GM12891 (cell line): Measurements from ENCODE around the gene CCDC71.

Experiments used
- DNase-seq: peaks from one replicate; pipeline ENCODE4 v3.0.0; 2011; ENCODE audit warnings: low spot score; ENCODE audit not compliant: insufficient read length
- FAIRE-seq: peaks from 2 replicates; lab custom pipeline; 2011; peaks lifted over from hg19 to GRCh38; lab: Jason Lieb, UNC
- PAX5 ChIP-seq: IDR thresholded peaks from 2 replicates; pipeline ENCODE4 v1.6.1; 2011; ENCODE audit warnings: low read length, moderate library complexity, mild to moderate bottlenecking; ENCODE audit not compliant: insufficient read depth, severe bottlenecking
- POLR2A ChIP-seq: IDR thresholded peaks from 2 replicates; pipeline ENCODE4 v1.6.1; 2011; ENCODE audit warnings: low read depth, low read length, control low read depth
- POLR2AphosphoS5 ChIP-seq: IDR thresholded peaks from 2 replicates; pipeline ENCODE4 v1.6.1; 2011; ENCODE audit warnings: low read depth, low read length, control low read depth
- POU2F2 ChIP-seq: IDR thresholded peaks from 2 replicates; pipeline ENCODE4 v1.6.1; 2011; ENCODE audit warnings: low read depth, mild to moderate bottlenecking, control low read depth, low read length, moderate library complexity
- SPI1 ChIP-seq: IDR thresholded peaks from 2 replicates; pipeline ENCODE4 v1.6.1; 2011; ENCODE audit warnings: low read depth, low read length, control low read depth
- TAF1 ChIP-seq: IDR thresholded peaks from 2 replicates; pipeline ENCODE4 v1.6.1; 2011; ENCODE audit warnings: low read depth, low read length, control low read depth

The CCDC71 gene

GRCh38 chr3:49158792-49159191 is 7.3 kb downstream of the CCDC71 start:
- FAIRE-seq (peak; percentile 9), DNase-seq (no peak)
- TF ChIP-seq POU2F2 (no peak), PAX5 (no peak), POLR2AphosphoS5 (no peak), POLR2A (no peak), SPI1 (no peak), TAF1 (no peak)

DNA sequence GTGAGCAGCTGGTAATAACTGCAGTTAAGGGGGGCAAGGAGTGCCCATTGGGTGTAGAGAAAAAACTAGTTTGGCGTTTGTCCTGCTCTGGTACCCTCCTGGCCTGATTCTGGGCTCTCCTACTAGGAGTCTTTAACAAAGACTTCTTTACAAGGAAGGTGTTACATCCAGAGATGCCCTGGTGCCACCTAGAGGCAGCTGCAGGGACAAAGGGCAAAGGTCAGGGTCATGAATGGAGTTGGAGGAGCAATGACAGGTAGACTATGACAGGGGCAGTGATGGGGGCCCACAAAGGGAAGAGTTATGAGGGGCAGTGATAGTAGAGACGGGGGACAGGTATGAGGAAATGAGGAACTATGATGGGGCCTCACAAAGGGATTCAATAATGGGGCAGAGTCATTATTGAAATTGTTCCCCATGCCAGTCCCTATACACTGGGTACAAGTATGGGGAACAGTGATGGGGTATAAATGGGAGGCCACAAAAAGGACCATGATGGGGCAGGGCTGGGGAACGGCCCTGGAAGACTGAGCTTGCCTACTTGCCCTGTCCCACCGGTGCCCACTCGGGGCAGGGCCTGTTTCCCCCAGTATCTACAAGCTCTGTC is 7.9 kb downstream of the CCDC71 start:
- FAIRE-seq (peak; percentile 51), DNase-seq (no peak)

GRCh38 chr3:49157289-49157688 is 8.8 kb downstream of the CCDC71 start:
- FAIRE-seq (no peak), DNase-seq (no peak)
- TF ChIP-seq TAF1 (no peak), PAX5 (no peak), POLR2A (no peak), POU2F2 (no peak), POLR2AphosphoS5 (no peak), SPI1 (no peak)

More for the DNA sequence above, 7.9 kb downstream of the CCDC71 start:
- TF ChIP-seq POLR2AphosphoS5 (no peak), POU2F2 (no peak), PAX5 (no peak), SPI1 (no peak), POLR2A (no peak), TAF1 (no peak)

DNA sequence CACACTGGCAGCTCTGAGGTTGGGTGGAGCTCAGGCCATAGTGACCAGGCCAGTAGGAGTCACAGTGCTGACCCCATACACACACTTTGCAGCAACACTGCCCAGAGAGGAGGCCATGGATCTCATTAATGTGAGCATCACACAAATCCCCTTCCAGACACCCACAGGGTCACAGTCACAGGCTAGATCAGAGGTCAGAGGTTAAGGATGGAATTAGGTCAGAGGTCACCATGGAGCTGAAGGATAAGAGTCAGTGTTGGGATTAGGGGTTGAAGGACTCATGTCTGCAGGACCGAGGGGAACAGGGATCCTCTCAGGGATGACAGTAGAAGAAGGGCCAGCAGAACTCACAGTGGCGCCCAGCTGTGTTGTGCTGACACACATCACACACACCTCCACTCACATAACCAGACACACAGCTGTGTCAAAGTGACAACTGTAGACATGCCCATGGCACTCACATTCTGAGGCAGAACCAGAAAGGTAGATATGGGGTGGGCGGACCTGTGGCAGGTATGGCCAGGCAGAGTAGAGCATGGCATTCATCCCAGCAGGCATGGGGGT is 12.7 kb downstream of the CCDC71 start:
- DNase-seq (no peak), FAIRE-seq (no peak)
- no peak for TF ChIP-seq TAF1
- TF ChIP-seq POLR2AphosphoS5 = no peak
- TF ChIP-seq PAX5 = no peak
- no peak for TF ChIP-seq POU2F2
- no peak for TF ChIP-seq POLR2A
- TF ChIP-seq SPI1 = no peak

GRCh38 chr3:49151610-49152009 is 14.5 kb downstream of the CCDC71 start:
- no peak for TF ChIP-seq PAX5
- no peak for TF ChIP-seq POU2F2
- no peak for TF ChIP-seq POLR2AphosphoS5
- TF ChIP-seq POLR2A = no peak
- TF ChIP-seq TAF1 = no peak
- no peak for TF ChIP-seq SPI1
- DNase-seq (no peak), FAIRE-seq (no peak)

DNA sequence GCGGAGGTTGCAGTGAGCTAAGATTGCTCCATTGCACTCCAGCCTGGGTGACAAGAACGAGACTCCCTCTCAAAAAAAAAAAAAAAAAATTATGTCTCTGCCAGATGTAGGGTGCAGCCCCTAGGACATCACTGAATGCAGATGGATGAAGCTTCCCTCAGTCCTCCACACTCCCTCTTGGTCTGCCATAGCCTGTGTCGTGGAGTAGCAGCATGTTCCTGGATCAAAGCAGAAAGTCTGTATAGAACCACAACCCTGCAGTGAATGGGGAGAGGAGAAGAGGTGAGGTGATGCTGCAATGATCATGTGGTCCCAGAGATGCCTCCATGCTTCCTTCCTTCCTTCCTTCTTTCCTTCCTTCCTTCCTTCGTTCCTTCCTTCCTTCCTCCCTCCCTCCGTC is 18.0 kb downstream of the CCDC71 start:
- TF ChIP-seq TAF1 (no peak), POLR2AphosphoS5 (no peak), POLR2A (no peak), SPI1 (no peak), POU2F2 (no peak), PAX5 (no peak)
- no peak for FAIRE-seq

DNA sequence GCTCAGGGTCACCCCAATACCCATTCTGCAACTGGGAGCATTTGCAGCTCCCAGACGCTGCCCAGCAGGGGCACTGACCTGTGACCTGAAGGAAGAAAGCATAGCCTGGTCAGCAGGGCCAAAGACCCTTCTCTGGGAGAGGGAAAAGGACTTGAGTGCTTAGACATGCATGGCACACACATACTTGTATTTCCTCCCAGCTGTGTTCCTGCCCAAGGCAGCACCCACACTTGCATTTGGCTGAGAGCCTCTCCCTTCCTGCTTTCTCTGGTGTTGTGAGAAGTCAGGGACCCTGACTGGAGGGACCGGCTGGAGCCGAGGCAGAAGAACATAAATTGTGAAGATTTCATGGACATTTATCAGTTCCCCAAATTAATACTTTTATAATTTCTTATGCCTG is 26.1 kb downstream of the CCDC71 start:
- DNase-seq = no peak

More for the DNA sequence above, 18.0 kb downstream of the CCDC71 start:
- DNase-seq = no peak

DNA sequence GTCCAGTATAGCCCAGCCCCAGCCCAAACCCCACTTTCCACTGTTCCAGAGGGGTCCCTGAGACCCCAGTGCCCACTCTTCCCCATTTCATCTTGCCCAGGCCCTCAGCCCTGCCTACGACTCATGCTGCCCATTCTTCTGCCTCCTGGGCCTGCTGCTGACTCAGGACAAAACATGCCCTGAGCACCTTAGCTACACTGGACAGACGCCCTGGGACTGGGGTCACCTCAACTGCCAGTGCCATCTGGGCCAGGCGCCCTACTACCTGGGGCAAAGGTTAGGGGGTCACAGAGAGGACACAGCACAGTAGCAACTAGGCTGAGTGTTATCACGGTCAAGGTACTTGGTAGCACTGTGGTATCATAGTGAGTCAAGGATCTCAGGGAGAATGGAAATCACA is 30.6 kb downstream of the CCDC71 start:
- TF ChIP-seq POU2F2 (no peak), POLR2AphosphoS5 (no peak), POLR2A (no peak), TAF1 (no peak), SPI1 (no peak), PAX5 (no peak)
- DNase-seq (no peak), FAIRE-seq (no peak)

More for the DNA sequence above, 26.1 kb downstream of the CCDC71 start:
- no peak for FAIRE-seq
- no peak for TF ChIP-seq POLR2A
- TF ChIP-seq POU2F2 = no peak
- no peak for TF ChIP-seq PAX5
- TF ChIP-seq TAF1 = no peak
- TF ChIP-seq SPI1 = no peak
- no peak for TF ChIP-seq POLR2AphosphoS5

DNA sequence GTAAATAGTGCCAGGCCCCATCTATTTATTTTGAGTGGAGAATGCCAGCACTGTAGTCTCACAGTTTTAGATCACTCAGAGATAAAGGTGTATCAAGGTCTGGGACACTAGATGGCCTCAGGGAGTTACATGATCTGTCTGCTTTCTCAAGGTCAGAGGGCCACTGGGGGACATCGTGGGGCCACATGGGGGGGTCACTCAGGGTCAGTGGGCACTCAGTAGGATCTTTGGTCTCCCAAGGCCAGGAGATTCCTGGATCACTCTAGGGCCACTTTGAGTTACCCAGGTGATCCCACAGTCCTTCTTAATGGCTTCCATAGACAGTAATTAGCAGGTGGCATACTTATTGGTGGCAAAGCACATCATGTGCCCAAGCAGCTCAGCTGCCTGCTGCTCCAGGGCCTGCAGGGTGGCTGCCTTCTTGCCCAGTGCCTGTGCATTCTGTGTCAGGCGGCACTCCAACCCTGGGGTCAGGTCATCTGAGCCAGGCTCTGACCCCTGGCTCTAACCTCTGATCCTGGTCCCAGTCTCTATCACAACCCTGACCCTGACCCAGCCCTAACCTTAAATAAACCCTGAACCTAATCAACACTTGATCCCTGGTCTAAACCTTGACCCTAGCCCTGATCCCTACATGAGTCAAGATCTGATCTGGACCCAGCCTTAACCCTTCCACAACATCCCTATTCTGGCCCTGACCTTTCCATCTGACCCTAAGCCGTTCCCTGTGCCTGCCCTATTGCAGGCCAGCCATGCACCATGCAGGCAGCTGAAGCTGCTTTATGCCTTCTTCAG is 31.5 kb downstream of the CCDC71 start:
- FAIRE-seq (no peak), DNase-seq (no peak)
- TF ChIP-seq TAF1 (no peak), PAX5 (no peak), SPI1 (no peak)
